Right atrium auricular region (tissue), 2 donors: ENCODE results near the gene HBD. TPM values are rescaled to one million over a fixed set of nuclear protein-coding genes. Genes with fewer than 3 reads are reported as not detected.

Source experiments
- DNase-seq: peaks from one replicate; pipeline ENCODE4 v3.0.0-alpha.2; 2019; ENCODE audit warnings: low spot score
- H3K27ac ChIP-seq, 2 donors: fragments of 200-600 bp; sonication (generic); 1 replicate in 1 of 2; 2 replicates in 1 of 2; pipeline ENCODE4 v1.5.1; 2016 to 2019
- H3K27me3 ChIP-seq, 2 donors: fragments of 200-600 bp; sonication (generic); one replicate each; pipeline versions ENCODE4 v1.5.1 to v1.6.0; 2017 to 2019
- H3K36me3 ChIP-seq: fragments of 200-600 bp; sonication (generic); one replicate; pipeline ENCODE4 v1.5.1; 2016
- H3K4me1 ChIP-seq, 2 donors: fragments of 200-600 bp; sonication (generic); one replicate each; pipeline versions ENCODE4 v1.5.1 to v1.6.0; 2017 to 2019
- H3K4me3 ChIP-seq, 2 donors: fragments of 200-600 bp; sonication (generic); 1 replicate in 1 of 2; 2 replicates in 1 of 2; pipeline ENCODE4 v1.5.1; 2017 to 2019; ENCODE audit warnings: mild to moderate bottlenecking in 1 of 2, moderate library complexity in 1 of 2
- H3K9me3 ChIP-seq, 2 donors: fragments of 200-600 bp; sonication (generic); one replicate each; pipeline ENCODE4 v1.5.1; 2019
- CTCF ChIP-seq, 2 donors: fragments of 200-600 bp; sonication (generic); IDR thresholded peaks; one replicate each; pipeline ENCODE4 v1.5.1; 2019; ENCODE audit warnings: antibody characterized with exemption in 2 of 2
- total RNA-seq, 2 donors: library from RNA; depleted of rRNA; stranded (reverse); fragments of >200 nt; gene quantifications; one replicate each; pipeline ENCODE4 v1.1.0, GENCODE V29; 2016

HBD gene
- total RNA-seq, 2 donors from 2014 or later = 2.1 to 2.4 TPM

DNA sequence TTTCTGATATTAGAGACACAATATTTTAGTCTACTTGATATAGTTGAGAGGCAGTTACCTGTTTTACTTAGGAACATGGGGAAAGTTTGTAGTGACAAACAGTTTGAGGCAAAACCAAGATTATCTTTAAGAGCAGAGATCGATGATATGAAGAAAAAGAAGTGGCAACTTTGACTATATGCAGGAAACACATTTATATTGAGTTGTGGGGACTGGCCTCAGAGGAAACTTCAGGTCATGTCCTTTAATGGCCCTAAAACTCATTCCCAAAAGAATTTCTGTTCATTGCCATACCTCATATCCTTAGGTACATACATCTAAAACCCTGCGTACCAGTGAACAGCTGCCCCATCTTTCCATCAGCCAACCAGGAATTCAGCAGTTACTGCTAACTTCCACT lies 10.9 kb upstream of the HBD start:
- H3K9me3 ChIP-seq = no peaks in the 10 kb centered on the region
- no peaks in the 10 kb centered on the region for H3K4me1 ChIP-seq
- no peaks in the 10 kb centered on the region for H3K27me3 ChIP-seq
- DNase-seq = no peak
- no peak for TF ChIP-seq CTCF (IDR thresholded peaks at IDR 0.05)
- no peak overlapping the region for H3K4me3 ChIP-seq
- no peak overlapping the region for H3K27ac ChIP-seq
- H3K36me3 ChIP-seq = no peaks in the 10 kb centered on the region

DNA sequence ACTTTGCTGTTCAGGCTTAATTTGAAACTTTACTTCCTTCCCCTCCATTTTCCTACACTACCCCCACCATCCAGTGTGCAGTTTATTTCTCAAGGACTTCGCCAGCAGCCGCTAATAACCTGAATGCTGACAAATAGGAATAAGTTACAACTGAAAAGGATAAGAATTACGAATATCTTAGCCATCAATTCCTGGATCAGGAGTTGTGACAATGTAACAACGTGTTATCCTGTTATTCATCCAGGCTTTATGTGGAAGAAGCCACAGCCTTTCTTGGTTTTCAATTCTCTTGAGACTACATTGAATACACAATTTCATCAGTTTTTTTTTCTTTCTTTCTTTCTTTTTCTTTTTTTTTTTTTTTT lies 9.5 kb upstream of the HBD start:
- no peaks in the 10 kb centered on the region for H3K36me3 ChIP-seq
- H3K27me3 ChIP-seq = no peaks in the 10 kb centered on the region
- H3K9me3 ChIP-seq = no peaks in the 10 kb centered on the region
- H3K27ac ChIP-seq = no peak overlapping the region
- H3K4me1 ChIP-seq = no peaks in the 10 kb centered on the region
- no peak for TF ChIP-seq CTCF (IDR thresholded peaks at IDR 0.05)
- H3K4me3 ChIP-seq = no peak overlapping the region
- no peak for DNase-seq

DNA sequence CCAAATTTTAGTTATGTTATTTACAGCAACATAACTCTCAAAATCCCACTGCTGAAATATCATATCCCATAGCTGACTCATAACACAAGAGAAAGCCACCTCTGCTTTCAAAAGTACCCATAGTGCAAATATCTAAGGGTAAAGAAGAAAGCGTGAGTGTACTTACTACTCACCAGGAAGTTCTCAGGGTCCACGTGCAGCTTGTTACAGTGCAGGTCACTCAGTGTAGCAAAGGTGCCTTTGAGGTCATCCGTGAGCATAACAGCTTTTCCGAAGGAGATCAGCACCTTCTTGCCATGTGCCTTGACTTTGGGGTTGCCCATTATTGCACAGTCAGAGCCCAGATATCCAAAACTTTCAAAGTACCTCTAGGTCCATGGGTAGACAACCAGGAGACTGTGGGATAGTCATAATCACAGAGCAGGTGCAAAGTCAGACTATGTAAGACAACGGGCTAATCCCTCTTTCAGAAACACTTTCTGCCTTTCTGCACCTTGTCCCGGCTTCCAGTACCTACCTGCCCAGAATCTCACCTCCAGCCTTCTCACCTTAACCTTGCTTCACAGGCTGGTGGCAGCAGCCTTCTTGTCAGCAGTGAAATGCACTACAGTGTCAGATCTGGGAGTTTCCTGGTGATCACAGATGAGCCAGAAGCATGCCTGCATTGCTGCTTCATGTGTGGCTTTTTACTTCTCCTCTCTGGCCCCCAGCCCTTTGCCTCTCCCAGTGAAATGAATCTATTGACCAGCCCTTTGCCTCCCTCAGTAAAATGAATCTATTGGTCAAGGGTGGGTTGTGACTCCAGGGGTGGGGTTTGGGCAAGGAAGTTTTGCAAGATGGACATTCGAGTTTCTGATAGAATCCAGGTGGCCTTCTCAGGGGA lies 8.9 kb upstream of the HBD start:
- no peak for TF ChIP-seq CTCF (IDR thresholded peaks at IDR 0.05)
- no peak for DNase-seq
- H3K27ac ChIP-seq = no peak overlapping the region
- H3K36me3 ChIP-seq = no peaks in the 10 kb centered on the region
- H3K9me3 ChIP-seq = no peaks in the 10 kb centered on the region
- no peaks in the 10 kb centered on the region for H3K4me1 ChIP-seq
- no peak overlapping the region for H3K4me3 ChIP-seq
- H3K27me3 ChIP-seq = no peaks in the 10 kb centered on the region

DNA sequence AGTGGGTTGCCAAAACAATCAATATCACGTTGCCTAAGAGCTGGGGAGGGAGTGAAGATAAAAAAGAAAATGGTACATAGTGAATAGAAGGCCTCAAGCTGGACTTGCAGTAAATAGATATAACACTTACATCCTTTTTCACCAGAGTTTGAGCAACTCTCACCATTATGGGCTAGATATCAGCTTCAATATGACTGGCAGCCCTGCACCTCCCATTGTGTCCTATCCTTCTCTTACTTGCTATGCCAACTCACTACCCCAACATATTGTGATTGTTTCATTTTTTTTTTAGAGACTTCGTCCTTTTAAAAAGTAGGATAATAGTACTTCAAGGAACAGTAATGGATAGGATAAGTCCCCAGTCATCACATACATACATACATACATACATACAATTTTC lies 7.9 kb upstream of the HBD start:
- no peak for TF ChIP-seq CTCF (IDR thresholded peaks at IDR 0.05)
- Histone ChIP-seq H3K4me3 (no peak overlapping the region), H3K27ac (no peak overlapping the region), H3K36me3 (no peaks in the 10 kb centered on the region), H3K4me1 (no peaks in the 10 kb centered on the region), H3K27me3 (no peaks in the 10 kb centered on the region), H3K9me3 (no peaks in the 10 kb centered on the region)
- no peak for DNase-seq

DNA sequence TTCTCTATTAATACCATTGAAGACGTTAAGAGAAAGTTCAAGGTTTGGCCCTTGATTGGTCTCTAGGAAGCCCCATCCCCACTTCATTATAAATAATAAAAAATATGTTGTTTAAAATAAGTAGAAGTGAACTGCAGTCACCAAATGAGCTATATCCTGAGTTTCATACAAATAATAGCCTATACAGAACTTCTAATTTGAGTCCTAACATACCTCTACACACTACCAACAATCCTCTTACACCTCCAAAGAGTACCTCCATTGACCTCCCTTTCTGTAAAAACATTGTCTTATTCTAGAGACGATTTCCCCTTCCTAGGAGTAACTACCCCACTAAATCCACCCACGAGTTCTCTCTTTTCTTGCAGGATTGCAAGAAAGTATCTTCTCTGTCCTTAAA lies 7.2 kb upstream of the HBD start:
- H3K4me1 ChIP-seq = no peaks in the 10 kb centered on the region
- H3K27me3 ChIP-seq = no peaks in the 10 kb centered on the region
- no peak for DNase-seq
- no peak for TF ChIP-seq CTCF (IDR thresholded peaks at IDR 0.05)
- no peak overlapping the region for H3K4me3 ChIP-seq
- H3K36me3 ChIP-seq = no peaks in the 10 kb centered on the region
- H3K27ac ChIP-seq = no peak overlapping the region
- H3K9me3 ChIP-seq = no peaks in the 10 kb centered on the region

- H3K27me3 ChIP-seq = no peaks in the 10 kb centered on the region
These were observed 6.2 kb upstream of the HBD start for GRCh38 chr11:5240458-5240857.

More at GRCh38 chr11:5240458-5240857, 6.2 kb upstream of the HBD start:
- Histone ChIP-seq H3K4me1 (no peaks in the 10 kb centered on the region), H3K27ac (no peak overlapping the region), H3K4me3 (no peak overlapping the region), H3K9me3 (no peaks in the 10 kb centered on the region), H3K36me3 (no peaks in the 10 kb centered on the region)
- no peak for DNase-seq
- TF ChIP-seq CTCF (IDR thresholded peaks at IDR 0.05) = no peak
